Activated B cell treated with CpG ODN at 0.5 μM for 24 hours (primary cell): ENCODE results near the gene OCA2. TPM values are rescaled to one million over a fixed set of nuclear protein-coding genes. Genes with fewer than 3 reads are reported as not detected.
"Not testable (repeated sequence)": the region's sequence is repeated elsewhere in the genome, so short reads cannot be mapped to it uniquely, and the experiment has no call there.

Source experiments
- ATAC-seq: fragments of 200-7000 bp; cut with Tn5 transposase; one replicate; pipeline ENCODE4 v1.10.0; 2021; ENCODE audit warnings: low read depth, mild to moderate bottlenecking, moderate library complexity
- CTCF ChIA-PET: fragments of 350-600 bp; sonication (Branson Sonifier 250); formaldehyde crosslinking; loops from one replicate; lab custom pipeline; 2021; ENCODE audit warnings: antibody characterized with exemption; lab: Charles Lee
- POLR2A ChIA-PET: fragments of 350-600 bp; sonication (Branson Sonifier 250); formaldehyde crosslinking; loops from one replicate; lab custom pipeline; 2021; ENCODE audit warnings: antibody characterized with exemption; lab: Charles Lee
- DNase-seq: peaks from one replicate; pipeline ENCODE4 v3.0.0; 2022
- H3K27ac Mint-ChIP-seq: one replicate; pipeline ENCODE4 v1.8.0; 2020; ENCODE audit warnings: mixed read lengths
- H3K27me3 Mint-ChIP-seq: one replicate; pipeline ENCODE4 v1.8.0; 2021; ENCODE audit warnings: mixed read lengths
- H3K36me3 Mint-ChIP-seq: one replicate; pipeline ENCODE4 v1.8.0; 2021; ENCODE audit warnings: low read depth, mixed read lengths
- H3K4me1 Mint-ChIP-seq: one replicate; pipeline ENCODE4 v1.8.0; 2021; ENCODE audit warnings: mixed read lengths
- H3K4me3 Mint-ChIP-seq: one replicate; pipeline ENCODE4 v1.8.0; 2020; ENCODE audit warnings: mild to moderate bottlenecking, mixed read lengths
- H3K9me3 Mint-ChIP-seq: one replicate; pipeline ENCODE4 v1.8.0; 2020; ENCODE audit warnings: mixed read lengths
- intact Hi-C: fragments of 100-400 bp; cut with micrococcal nuclease; formaldehyde crosslinking; loops from one replicate; pipeline ENCODE4 v1.15.1; 2024
- total RNA-seq: library from RNA; stranded (reverse); gene quantifications from 2 replicates; pipeline ENCODE4 v1.2.3, GENCODE V29; 2022
- TF ChIP-seq, protein P1 (sequence below): fragments of 200-600 bp; IDR thresholded peaks from one replicate; pipeline ENCODE4 v1.8.0; 2022; ENCODE audit warnings: antibody characterized with exemption, mild to moderate bottlenecking

The OCA2 gene
- total RNA-seq, 1 donor from 2014 or later = not detected

DNA sequence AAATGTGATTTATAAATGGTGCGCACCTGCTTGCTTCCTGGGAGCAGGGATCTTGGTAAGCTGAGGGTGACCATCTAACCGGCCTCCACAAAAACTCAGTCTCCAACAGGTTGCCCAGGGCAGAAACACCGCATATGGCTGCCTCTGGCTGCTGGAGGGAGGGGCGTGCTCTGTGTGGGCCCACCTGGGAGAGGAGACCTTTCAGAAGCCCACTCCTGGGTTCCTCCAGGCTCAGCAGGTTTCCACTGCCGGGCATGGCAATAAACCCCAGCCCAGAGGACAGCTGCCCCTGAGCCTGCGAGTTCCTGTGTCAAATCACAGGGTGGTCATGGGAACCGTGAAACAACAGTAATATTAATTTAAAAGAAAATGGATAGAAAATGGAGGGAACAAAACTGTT is 85.6 kb downstream of the OCA2 start:
- DNase-seq = no peak
- no peaks in the 10 kb centered on the region for H3K4me1 Mint-ChIP-seq
- peaks cover 7% of the 10 kb centered on the region for H3K9me3 Mint-ChIP-seq
- TF ChIP-seq, protein P1, sequence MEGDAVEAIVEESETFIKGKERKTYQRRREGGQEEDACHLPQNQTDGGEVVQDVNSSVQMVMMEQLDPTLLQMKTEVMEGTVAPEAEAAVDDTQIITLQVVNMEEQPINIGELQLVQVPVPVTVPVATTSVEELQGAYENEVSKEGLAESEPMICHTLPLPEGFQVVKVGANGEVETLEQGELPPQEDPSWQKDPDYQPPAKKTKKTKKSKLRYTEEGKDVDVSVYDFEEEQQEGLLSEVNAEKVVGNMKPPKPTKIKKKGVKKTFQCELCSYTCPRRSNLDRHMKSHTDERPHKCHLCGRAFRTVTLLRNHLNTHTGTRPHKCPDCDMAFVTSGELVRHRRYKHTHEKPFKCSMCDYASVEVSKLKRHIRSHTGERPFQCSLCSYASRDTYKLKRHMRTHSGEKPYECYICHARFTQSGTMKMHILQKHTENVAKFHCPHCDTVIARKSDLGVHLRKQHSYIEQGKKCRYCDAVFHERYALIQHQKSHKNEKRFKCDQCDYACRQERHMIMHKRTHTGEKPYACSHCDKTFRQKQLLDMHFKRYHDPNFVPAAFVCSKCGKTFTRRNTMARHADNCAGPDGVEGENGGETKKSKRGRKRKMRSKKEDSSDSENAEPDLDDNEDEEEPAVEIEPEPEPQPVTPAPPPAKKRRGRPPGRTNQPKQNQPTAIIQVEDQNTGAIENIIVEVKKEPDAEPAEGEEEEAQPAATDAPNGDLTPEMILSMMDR = no peak
- no peaks in the 10 kb centered on the region for H3K36me3 Mint-ChIP-seq
- H3K4me3 Mint-ChIP-seq = no peak overlapping the region
- intact Hi-C loops = no loop called here
- no peak overlapping the region for H3K27ac Mint-ChIP-seq
- ChIA-PET POLR2A (no interaction called here), CTCF (no interaction called here)
- no peaks in the 10 kb centered on the region for H3K27me3 Mint-ChIP-seq
- ATAC-seq = no peak

DNA sequence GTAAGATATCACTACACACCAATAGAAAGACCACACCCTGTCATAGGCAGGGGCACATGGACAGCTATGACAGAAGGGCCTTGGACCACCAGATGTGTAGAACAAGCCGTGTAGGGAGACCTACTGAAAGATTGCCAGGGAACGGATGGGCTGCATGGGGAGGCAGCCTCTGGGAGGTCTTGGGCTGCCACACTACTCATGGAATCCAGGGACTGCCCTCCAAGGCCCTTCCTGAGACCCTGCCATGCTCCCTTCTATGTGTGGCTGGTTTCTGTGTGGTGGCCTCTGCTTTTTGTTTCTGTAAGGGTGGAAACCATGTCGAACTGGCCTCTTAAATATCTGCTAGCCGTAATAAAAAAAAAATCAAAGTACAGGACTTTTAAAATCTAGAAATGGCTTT is 86.9 kb downstream of the OCA2 start:
- ChIA-PET CTCF (no interaction called here), POLR2A (no interaction called here)
- no peak overlapping the region for H3K4me3 Mint-ChIP-seq
- H3K9me3 Mint-ChIP-seq = peaks cover 7% of the 10 kb centered on the region
- intact Hi-C loops = no loop called here
- H3K36me3 Mint-ChIP-seq = no peaks in the 10 kb centered on the region
- no peaks in the 10 kb centered on the region for H3K27me3 Mint-ChIP-seq
- ATAC-seq (no peak), DNase-seq (no peak)
- no peaks in the 10 kb centered on the region for H3K4me1 Mint-ChIP-seq
- TF ChIP-seq, protein P1 = no peak
- H3K27ac Mint-ChIP-seq = no peak overlapping the region

DNA sequence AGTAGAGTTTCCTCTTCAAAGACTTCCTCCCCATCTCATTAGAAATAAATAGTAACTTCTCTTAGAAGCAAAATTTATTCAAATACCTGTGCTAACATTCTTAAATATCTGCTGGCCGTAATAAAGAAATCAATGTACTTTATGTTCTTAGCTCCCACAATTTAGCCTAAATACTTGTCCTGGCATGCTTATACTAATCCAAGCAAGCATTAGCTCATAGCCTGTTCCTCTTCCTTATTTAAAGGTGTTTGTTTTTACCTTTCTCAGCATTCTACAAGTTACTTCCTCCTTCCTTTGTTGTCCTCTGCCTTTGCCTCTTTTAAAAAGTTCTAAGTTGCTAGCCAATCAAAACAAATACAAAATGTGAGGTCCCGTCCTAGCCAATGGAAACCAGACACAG is 90.9 kb downstream of the OCA2 start:
- DNase-seq, CTCF ChIA-PET: not testable (repeated sequence)

DNA sequence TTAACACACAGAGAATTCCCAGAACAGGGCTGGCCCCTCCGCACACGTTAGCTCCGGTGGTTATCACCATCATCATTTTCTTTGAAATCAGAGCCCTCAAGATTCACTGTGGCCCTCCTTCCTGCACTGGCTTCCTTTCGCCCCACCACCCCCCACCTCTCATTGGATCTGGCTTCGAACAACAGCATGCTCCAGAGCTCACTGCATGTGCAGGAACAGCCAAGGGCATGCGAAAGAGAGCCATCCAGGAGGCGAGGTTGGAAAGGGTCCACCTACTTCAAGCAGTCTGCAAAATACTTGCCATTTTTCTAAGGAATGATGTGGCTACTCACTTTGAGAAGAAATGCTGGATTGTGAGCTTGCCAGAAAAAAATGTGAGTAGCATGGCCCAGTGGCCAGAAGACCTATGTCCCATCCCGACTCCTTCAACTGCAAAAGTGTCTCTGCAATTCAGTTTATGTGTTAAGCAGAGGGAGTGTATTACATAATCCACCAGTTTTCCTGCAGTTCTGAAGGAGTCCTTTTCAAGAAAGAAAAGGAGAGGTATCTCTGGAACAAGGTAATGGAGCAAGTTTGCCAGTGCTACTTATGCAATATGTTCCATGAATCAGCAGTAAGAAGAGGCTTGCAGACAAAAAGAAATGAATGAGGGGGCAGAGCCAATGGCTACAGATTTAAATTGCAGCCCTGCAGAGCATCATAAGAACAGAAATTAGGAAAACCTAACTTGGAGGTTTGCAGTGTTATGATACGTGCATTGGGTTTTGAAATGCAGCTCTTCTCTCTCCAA is 92.8 kb downstream of the OCA2 start:
- Mint-ChIP-seq H3K4me1 (no peaks in the 10 kb centered on the region), H3K4me3 (no peak overlapping the region), H3K36me3 (no peaks in the 10 kb centered on the region), H3K27me3 (no peaks in the 10 kb centered on the region), H3K9me3 (peaks cover 7% of the 10 kb centered on the region), H3K27ac (no peak overlapping the region)
- CTCF ChIA-PET = no interaction called here
- intact Hi-C loops = no loop called here
- POLR2A ChIA-PET = no interaction called here
- DNase-seq (no peak), ATAC-seq (no peak)
- TF ChIP-seq, protein P1 = no peak

More for the DNA sequence above, 90.9 kb downstream of the OCA2 start:
- H3K4me1 Mint-ChIP-seq, H3K27me3 Mint-ChIP-seq, intact Hi-C loops, H3K36me3 Mint-ChIP-seq, POLR2A ChIA-PET, H3K4me3 Mint-ChIP-seq, H3K9me3 Mint-ChIP-seq, H3K27ac Mint-ChIP-seq, ATAC-seq: not testable (repeated sequence)

DNA sequence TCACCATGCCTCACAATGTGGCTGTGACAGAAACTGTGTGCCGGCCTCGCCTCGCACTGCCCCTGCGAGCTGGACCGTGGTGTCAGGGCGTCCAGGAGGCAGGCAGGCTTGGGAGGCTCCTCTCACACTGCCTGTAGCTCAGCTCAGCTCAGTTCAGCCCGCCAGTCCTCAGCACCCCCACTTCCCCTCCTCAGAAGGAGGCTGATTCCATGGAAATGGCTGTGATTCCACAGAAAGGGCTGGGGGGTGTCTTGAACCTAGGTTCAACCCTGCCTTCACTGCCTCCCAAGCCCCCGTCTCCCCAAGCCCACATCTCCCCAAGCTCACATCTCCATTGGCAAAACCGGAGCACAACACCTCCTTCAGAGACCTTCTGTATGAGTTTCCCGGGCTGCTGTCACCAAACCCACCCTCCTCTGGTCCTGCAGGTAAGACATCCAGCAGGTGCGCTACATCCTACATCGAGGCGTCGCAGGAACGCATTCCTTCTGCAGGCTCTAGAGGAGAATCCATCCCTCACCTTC is 94.0 kb downstream of the OCA2 start:
- Mint-ChIP-seq H3K4me1 (no peaks in the 10 kb centered on the region), H3K27ac (no peak overlapping the region), H3K4me3 (no peak overlapping the region), H3K9me3 (peaks cover 6% of the 10 kb centered on the region), H3K36me3 (no peaks in the 10 kb centered on the region), H3K27me3 (no peaks in the 10 kb centered on the region)
- ATAC-seq (no peak), DNase-seq (no peak)
- CTCF ChIA-PET = no interaction called here
- TF ChIP-seq, protein P1 = no peak
- intact Hi-C loops = no loop called here
- POLR2A ChIA-PET = no interaction called here
